HG03135 (cell line): Measurements from ENCODE around the gene CENPQ.

Source experiments
- ATAC-seq: cut with Tn5 transposase; IDR thresholded peaks from one replicate; pipeline ENCODE4 v1.9.1; 2021; ENCODE audit warnings: mild to moderate bottlenecking, moderate library complexity; ENCODE audit not compliant: unreplicated experiment

The CENPQ gene

GRCh38 chr6:49540614-49541013, 77.4 kb downstream of the CENPQ start:
- ATAC-seq = no peak

- ATAC-seq = no peak
Observed at GRCh38 chr6:49541210-49541724, 78.1 kb downstream of the CENPQ start.

- no peak for ATAC-seq
Observed at GRCh38 chr6:49541936-49542335, 78.8 kb downstream of the CENPQ start.
